Neuronal stem cell (in vitro differentiated cells): Measurements from ENCODE around the gene ASCL2.

Experiments used
- DNase-seq: peaks from one replicate; pipeline ENCODE4 v3.0.0-alpha.2; 2013; ENCODE audit warnings: low spot score
- H2AFZ ChIP-seq: one replicate; pipeline ENCODE4 v1.6.1; 2013; ENCODE audit warnings: mild to moderate bottlenecking, low read length, inconsistent platforms
- H2AK5ac ChIP-seq: 2 replicates; pipeline ENCODE4 v1.6.1; 2013; ENCODE audit warnings: low read depth, mild to moderate bottlenecking, inconsistent platforms, low read length, moderate library complexity, mixed read lengths
- H2BK120ac ChIP-seq: 2 replicates; pipeline ENCODE4 v1.6.1; 2013; ENCODE audit warnings: low read depth, mild to moderate bottlenecking, inconsistent platforms, low read length, moderate library complexity, mixed read lengths
- H2BK12ac ChIP-seq: one replicate; pipeline ENCODE4 v1.6.1; 2013; ENCODE audit warnings: low read length, inconsistent platforms
- H2BK15ac ChIP-seq: 2 replicates; pipeline ENCODE4 v1.6.1; 2013; ENCODE audit warnings: mild to moderate bottlenecking, low read length, inconsistent platforms, mixed read lengths
- H2BK5ac ChIP-seq: one replicate; pipeline ENCODE4 v1.6.1; 2013; ENCODE audit warnings: inconsistent platforms, mild to moderate bottlenecking, low read length, moderate library complexity
- H3K14ac ChIP-seq: one replicate; pipeline ENCODE4 v1.6.1; 2013; ENCODE audit warnings: low read length, inconsistent platforms
- H3K18ac ChIP-seq: 2 replicates; pipeline ENCODE4 v1.6.1; 2013; ENCODE audit warnings: low read length, inconsistent platforms
- H3K23ac ChIP-seq: 2 replicates; pipeline ENCODE4 v1.6.1; 2013; ENCODE audit warnings: low read depth, mild to moderate bottlenecking, mixed read lengths, low read length, inconsistent platforms; ENCODE audit not compliant: poor library complexity
- H3K27ac ChIP-seq: replicated peaks from 3 replicates; pipeline ENCODE4 v1.5.1; 2013; ENCODE audit warnings: low read length, inconsistent platforms
- H3K27me3 ChIP-seq, 3 experiments: 2 replicates each; pipeline ENCODE4 v1.6.1; 2013; ENCODE audit warnings: low read length in 3 of 3, mild to moderate bottlenecking in 2 of 3, inconsistent platforms in 1 of 3, low read depth in 1 of 3, mixed read lengths in 1 of 3, moderate library complexity in 1 of 3; ENCODE audit not compliant: control insufficient read depth in 3 of 3, insufficient read depth in 3 of 3
- H3K36me3 ChIP-seq, 2 donors: replicated peaks in 1 of 2; 2 replicates each; pipeline ENCODE4 v1.6.1; 2013; ENCODE audit warnings: low read length in 2 of 2; ENCODE audit not compliant: control insufficient read depth in 2 of 2, insufficient read depth in 2 of 2
- H3K4ac ChIP-seq: 2 replicates; pipeline ENCODE4 v1.6.1; 2013; ENCODE audit warnings: inconsistent platforms, mild to moderate bottlenecking, low read length, moderate library complexity
- H3K4me1 ChIP-seq, 2 donors: 1 replicate in 1 of 2; 2 replicates in 1 of 2; pipeline ENCODE4 v1.6.1; 2013; ENCODE audit warnings: low read length in 2 of 2, low read depth in 1 of 2; ENCODE audit not compliant: control insufficient read depth in 2 of 2, insufficient read depth in 1 of 2
- H3K4me2 ChIP-seq: one replicate; pipeline ENCODE4 v1.6.1; 2013; ENCODE audit warnings: mild to moderate bottlenecking, low read length, inconsistent platforms; ENCODE audit not compliant: insufficient read depth, poor library complexity, severe bottlenecking
- H3K4me3 ChIP-seq, 2 donors: 2 replicates each; pipeline ENCODE4 v1.5.1; 2013; ENCODE audit warnings: low read length in 2 of 2, mild to moderate bottlenecking in 2 of 2, inconsistent platforms in 1 of 2, moderate library complexity in 1 of 2
- H3K79me1 ChIP-seq: one replicate; pipeline ENCODE4 v1.6.1; 2013; ENCODE audit warnings: low read depth, mild to moderate bottlenecking, inconsistent platforms, low read length, moderate library complexity
- H3K9ac ChIP-seq: one replicate; pipeline ENCODE4 v1.6.1; 2013; ENCODE audit warnings: mild to moderate bottlenecking, low read depth, low read length, inconsistent platforms; ENCODE audit not compliant: poor library complexity
- H3K9me3 ChIP-seq, 2 donors: replicated peaks in 1 of 2; 2 replicates each; pipeline versions ENCODE3 to v1.6.1; 2013; ENCODE audit warnings: low read length in 2 of 2, mild to moderate bottlenecking in 2 of 2, inconsistent platforms in 1 of 2, low read depth in 1 of 2, mixed read lengths in 1 of 2, moderate library complexity in 1 of 2; ENCODE audit not compliant: control insufficient read depth in 2 of 2, insufficient read depth in 1 of 2
- H4K8ac ChIP-seq: one replicate; pipeline ENCODE4 v1.6.1; 2013; ENCODE audit warnings: low read depth, mild to moderate bottlenecking, inconsistent platforms, low read length, moderate library complexity
- H4K91ac ChIP-seq: one replicate; pipeline ENCODE4 v1.6.1; 2013; ENCODE audit warnings: low read length, low read depth, mild to moderate bottlenecking, inconsistent platforms; ENCODE audit not compliant: poor library complexity
- WGBS, 2 donors: extraction: QIAGEN DNeasy Blood & Tissue Kit; methylation state at CpG; one replicate each; pipeline ENCODE4 v1.1.7; 2013; ENCODE audit warnings: missing lambda C conversion rate in 2 of 2, mixed read lengths in 1 of 2; ENCODE audit not compliant: insufficient read length in 2 of 2, insufficient replicate concordance in 1 of 2; ENCODE audit errors: extremely low coverage in 2 of 2; 5-methylcytosine and 5-hydroxymethylcytosine counted together

Gene ASCL2

DNA sequence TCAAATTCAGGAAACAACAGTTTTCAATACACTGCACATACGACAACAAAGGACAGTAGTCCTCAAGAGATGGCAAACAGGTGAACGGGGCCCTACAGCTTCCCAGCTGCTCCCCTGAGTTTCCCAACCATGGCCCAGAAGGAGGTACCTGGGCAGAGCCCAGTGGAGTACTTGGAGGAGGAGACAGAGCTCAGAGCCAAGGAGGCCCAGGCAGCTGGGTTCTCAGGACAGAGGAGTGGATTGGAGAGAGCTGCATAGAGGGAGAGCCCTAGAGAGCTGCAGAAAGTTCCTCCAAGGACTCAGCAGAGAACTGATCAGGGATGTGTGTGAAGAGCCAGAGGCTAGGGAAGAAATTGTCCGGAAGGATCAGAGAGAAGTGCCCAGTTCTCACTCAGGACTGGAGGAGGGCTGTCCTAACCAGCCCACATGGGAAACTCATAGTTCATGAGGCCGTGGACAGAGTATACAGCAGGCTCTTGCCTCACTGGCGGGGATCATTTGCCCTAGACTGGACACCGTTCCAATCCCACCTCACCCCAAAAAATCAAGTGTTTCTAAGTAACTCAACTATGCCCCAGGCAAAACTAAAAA, 7.6 kb upstream of the ASCL2 start:
- no peak overlapping the region for H3K9ac ChIP-seq
- H3K27me3 ChIP-seq, result peaks cover 0 to 30% (median 16%) of the 10 kb centered on the region in 3 experiments

DNA sequence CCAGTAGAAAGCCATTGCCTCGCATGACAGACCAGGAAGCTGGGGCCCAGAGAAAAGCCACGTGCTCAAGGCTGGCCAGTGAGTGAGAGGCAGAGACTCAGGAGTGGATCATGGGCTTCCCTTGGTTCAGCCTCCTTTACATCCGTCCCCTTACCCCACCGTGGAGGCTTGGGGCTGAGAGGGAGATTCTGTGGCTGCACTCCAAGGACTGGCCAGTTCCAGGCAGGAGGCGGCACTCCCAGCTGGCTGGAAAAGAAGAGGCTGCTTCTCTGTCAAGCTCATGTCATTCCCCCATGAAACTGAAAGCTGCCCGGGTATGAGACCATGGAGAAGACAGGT, 6.6 kb upstream of the ASCL2 start:
- no peak overlapping the region for H2BK15ac ChIP-seq
- no peak overlapping the region for H2AFZ ChIP-seq
- no peak overlapping the region for H3K18ac ChIP-seq
- DNase-seq, result no peak
- H3K9me3 ChIP-seq, result peaks cover 0 to 2% of the 10 kb centered on the region in 2 donors
- H4K91ac ChIP-seq, result no peak overlapping the region
- peak overlapping the region; percentile 8 for H3K23ac ChIP-seq
- no peak overlapping the region for H2BK5ac ChIP-seq
- no peak overlapping the region for H3K4me3 ChIP-seq
- H3K4ac ChIP-seq, result no peak overlapping the region
- no peak overlapping the region for H3K14ac ChIP-seq
- no CpG with 5 or more reads among the region's 6 CpGs for WGBS, 2 donors
- H3K4me1 ChIP-seq, result no peaks in the 10 kb centered on the region
- H2BK120ac ChIP-seq, result no peak overlapping the region
- H3K36me3 ChIP-seq, result no peaks in the 10 kb centered on the region
- no peak overlapping the region for H2AK5ac ChIP-seq
- peaks cover 4 to 40% (median 27%) of the 10 kb centered on the region in 3 experiments for H3K27me3 ChIP-seq
- no peak overlapping the region for H3K4me2 ChIP-seq
- no peak overlapping the region for H2BK12ac ChIP-seq
- no peak overlapping the region for H3K27ac ChIP-seq
- no peak overlapping the region for H4K8ac ChIP-seq
- no peak overlapping the region for H3K9ac ChIP-seq
- H3K79me1 ChIP-seq, result no peaks in the 10 kb centered on the region

More for the DNA sequence above, 7.6 kb upstream of the ASCL2 start:
- peaks cover 0 to 2% of the 10 kb centered on the region in 2 donors for H3K9me3 ChIP-seq
- peak overlapping the region; percentile 1 for H3K18ac ChIP-seq
- no peaks in the 10 kb centered on the region for H3K4me1 ChIP-seq
- no peak overlapping the region for H2AFZ ChIP-seq
- no peak overlapping the region for H2BK5ac ChIP-seq
- no peaks in the 10 kb centered on the region for H3K79me1 ChIP-seq
- H2BK120ac ChIP-seq, result no peak overlapping the region
- H3K4me2 ChIP-seq, result no peak overlapping the region
- H3K4me3 ChIP-seq, result no peak overlapping the region
- no peak overlapping the region for H4K8ac ChIP-seq
- H2BK15ac ChIP-seq, result no peak overlapping the region
- no peak overlapping the region for H3K27ac ChIP-seq
- H4K91ac ChIP-seq, result no peak overlapping the region
- H2BK12ac ChIP-seq, result no peak overlapping the region
- H3K14ac ChIP-seq, result no peak overlapping the region
- H2AK5ac ChIP-seq, result no peak overlapping the region
- DNase-seq, result no peak
- no peaks in the 10 kb centered on the region for H3K36me3 ChIP-seq
- no CpG with 5 or more reads among the region's 6 CpGs for WGBS, 2 donors
- H3K4ac ChIP-seq, result no peak overlapping the region
- no peak overlapping the region for H3K23ac ChIP-seq

GRCh38 chr11:2276280-2277007, 6.1 kb upstream of the ASCL2 start:
- peak overlapping the region; percentile 8 for H3K23ac ChIP-seq
- H3K4me1 ChIP-seq, result no peaks in the 10 kb centered on the region
- H2AK5ac ChIP-seq, result no peak overlapping the region
- WGBS, 2 donors, result no CpG with 5 or more reads among the region's 14 CpGs
- H2BK15ac ChIP-seq, result no peak overlapping the region
- no peak overlapping the region for H3K14ac ChIP-seq
- no peak overlapping the region for H4K8ac ChIP-seq
- H2AFZ ChIP-seq, result no peak overlapping the region
- H3K27me3 ChIP-seq, result peaks cover 9 to 45% (median 32%) of the 10 kb centered on the region in 3 experiments
- H2BK120ac ChIP-seq, result no peak overlapping the region
- no peak overlapping the region for H3K9ac ChIP-seq
- H3K4me3 ChIP-seq, result no peak overlapping the region
- no peak overlapping the region for H2BK5ac ChIP-seq
- no peak overlapping the region for H3K27ac ChIP-seq
- no peaks in the 10 kb centered on the region for H3K36me3 ChIP-seq
- no peak for DNase-seq
- H3K4ac ChIP-seq, result no peak overlapping the region
- H2BK12ac ChIP-seq, result no peak overlapping the region
- H3K79me1 ChIP-seq, result no peaks in the 10 kb centered on the region
- H3K4me2 ChIP-seq, result no peak overlapping the region
- no peak overlapping the region for H4K91ac ChIP-seq
- H3K18ac ChIP-seq, result no peak overlapping the region
- peaks cover 0 to 2% of the 10 kb centered on the region in 2 donors for H3K9me3 ChIP-seq
